ENCODE measurements around the gene CCNB1IP1.
"Not testable (repeated sequence)": the region's sequence is repeated elsewhere in the genome, so short reads cannot be mapped to it uniquely, and the experiment has no call there.

DNA sequence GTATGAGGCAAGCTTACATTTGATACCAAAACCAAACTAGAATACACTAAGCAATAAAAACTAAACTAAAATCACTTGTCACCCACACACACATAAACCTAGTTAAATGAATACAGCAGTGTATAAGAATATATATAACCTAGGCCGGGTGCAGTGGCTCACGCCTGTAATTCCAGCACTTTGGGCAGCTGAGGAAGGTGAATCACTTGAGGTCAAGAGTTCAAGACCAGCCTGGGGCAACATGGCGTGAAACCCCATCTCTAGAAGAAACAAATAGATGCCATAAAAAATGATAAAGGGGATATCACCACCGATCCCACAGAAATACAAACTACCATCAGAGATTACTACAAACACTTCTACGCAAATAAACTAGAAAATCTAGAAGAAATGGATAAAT lies 68.7 kb downstream of the CCNB1IP1 start:
- TF ChIP-seq POLR2AphosphoS5, POLR2A, EP300 (IDR thresholded peaks at IDR 0.05): not testable (repeated sequence)
- TF ChIP-seq, protein P1, sequence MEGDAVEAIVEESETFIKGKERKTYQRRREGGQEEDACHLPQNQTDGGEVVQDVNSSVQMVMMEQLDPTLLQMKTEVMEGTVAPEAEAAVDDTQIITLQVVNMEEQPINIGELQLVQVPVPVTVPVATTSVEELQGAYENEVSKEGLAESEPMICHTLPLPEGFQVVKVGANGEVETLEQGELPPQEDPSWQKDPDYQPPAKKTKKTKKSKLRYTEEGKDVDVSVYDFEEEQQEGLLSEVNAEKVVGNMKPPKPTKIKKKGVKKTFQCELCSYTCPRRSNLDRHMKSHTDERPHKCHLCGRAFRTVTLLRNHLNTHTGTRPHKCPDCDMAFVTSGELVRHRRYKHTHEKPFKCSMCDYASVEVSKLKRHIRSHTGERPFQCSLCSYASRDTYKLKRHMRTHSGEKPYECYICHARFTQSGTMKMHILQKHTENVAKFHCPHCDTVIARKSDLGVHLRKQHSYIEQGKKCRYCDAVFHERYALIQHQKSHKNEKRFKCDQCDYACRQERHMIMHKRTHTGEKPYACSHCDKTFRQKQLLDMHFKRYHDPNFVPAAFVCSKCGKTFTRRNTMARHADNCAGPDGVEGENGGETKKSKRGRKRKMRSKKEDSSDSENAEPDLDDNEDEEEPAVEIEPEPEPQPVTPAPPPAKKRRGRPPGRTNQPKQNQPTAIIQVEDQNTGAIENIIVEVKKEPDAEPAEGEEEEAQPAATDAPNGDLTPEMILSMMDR (IDR thresholded peaks at IDR 0.05), result not testable (repeated sequence)
